Body of pancreas (tissue), 4 donors: ENCODE measurements around the gene RYR3. TPM values are rescaled to one million over a fixed set of nuclear protein-coding genes. Genes with fewer than 3 reads are reported as not detected.

Experiments
- ATAC-seq: fragments of 150-250 bp; one replicate; pipeline ENCODE4 v1.9.1; 2016
- DNase-seq, 4 donors: peaks; one replicate each; pipeline ENCODE4 v3.0.0-alpha.2; 2019
- H3K27ac ChIP-seq, 4 donors: fragments of 200-600 bp; sonication (generic); 1 replicate in 3 of 4; 2 replicates in 1 of 4; pipeline versions ENCODE4 v1.5.1 to v1.6.1; 2016 to 2019; ENCODE audit warnings: mild to moderate bottlenecking in 1 of 4, mixed read lengths in 1 of 4, moderate library complexity in 1 of 4
- H3K27me3 ChIP-seq, 2 donors: fragments of 200-600 bp; sonication (generic); one replicate each; pipeline ENCODE4 v1.6.0; 2016; ENCODE audit warnings: mild to moderate bottlenecking in 1 of 2
- H3K36me3 ChIP-seq, 2 donors: fragments of 200-600 bp; sonication (generic); replicated peaks in 1 of 2; 2 replicates each; pipeline ENCODE4 v1.5.1; 2016; ENCODE audit warnings: low read depth in 2 of 2; ENCODE audit not compliant: insufficient read depth in 1 of 2
- H3K4me1 ChIP-seq: fragments of 200-600 bp; sonication (generic); one replicate; pipeline ENCODE4 v1.6.0; 2016
- H3K4me3 ChIP-seq, 2 donors: fragments of 200-600 bp; sonication (generic); 1 replicate in 1 of 2; 2 replicates in 1 of 2; pipeline ENCODE4 v1.5.1; 2016 to 2019
- H3K9me3 ChIP-seq, 3 donors: fragments of 200-600 bp; sonication (generic); 1 replicate in 2 of 3; 2 replicates in 1 of 3; pipeline ENCODE4 v1.5.1; 2016
- POLR2A ChIP-seq, 3 donors: fragments of 450-650 bp; IDR thresholded peaks; one replicate each; pipeline ENCODE4 v1.6.1; 2016; ENCODE audit warnings: antibody characterized with exemption in 3 of 3, mild to moderate bottlenecking in 2 of 3
- WGBS, 2 donors: methylation state at CpG; one replicate each; pipeline ENCODE4 v1.1.5; 2017; 5-methylcytosine and 5-hydroxymethylcytosine counted together
- intact Hi-C: fragments of 100-400 bp; cut with DNase I; formaldehyde crosslinking; loops from one replicate; pipeline ENCODE4 v1.15.1; 2023
- total RNA-seq, 2 donors: library from RNA; depleted of rRNA; stranded (reverse); fragments of >200 nt; gene quantifications; one replicate each; pipeline ENCODE4 v1.1.0, GENCODE V29; 2016
- TF ChIP-seq, protein P1 (sequence below), 7 experiments: fragments of 450-650 bp in 4 of 7; fragments of 200-600 bp in 3 of 7; sonication (generic) in 3 of 7; IDR thresholded peaks; one replicate each; pipeline ENCODE4 v1.5.1; 2016 to 2019; ENCODE audit warnings: antibody characterized with exemption in 7 of 7

The RYR3 gene
- total RNA-seq, 2 donors from 2014 or later, result 0.26 to 0.66 TPM

- H3K4me3 ChIP-seq, result no peak overlapping the region
- no peak for ATAC-seq
- no peak overlapping the region for H3K27ac ChIP-seq
- no peaks in the 10 kb centered on the region for H3K36me3 ChIP-seq
- TF ChIP-seq POLR2A (IDR thresholded peaks at IDR 0.05), result no peak
- TF ChIP-seq, protein P1, sequence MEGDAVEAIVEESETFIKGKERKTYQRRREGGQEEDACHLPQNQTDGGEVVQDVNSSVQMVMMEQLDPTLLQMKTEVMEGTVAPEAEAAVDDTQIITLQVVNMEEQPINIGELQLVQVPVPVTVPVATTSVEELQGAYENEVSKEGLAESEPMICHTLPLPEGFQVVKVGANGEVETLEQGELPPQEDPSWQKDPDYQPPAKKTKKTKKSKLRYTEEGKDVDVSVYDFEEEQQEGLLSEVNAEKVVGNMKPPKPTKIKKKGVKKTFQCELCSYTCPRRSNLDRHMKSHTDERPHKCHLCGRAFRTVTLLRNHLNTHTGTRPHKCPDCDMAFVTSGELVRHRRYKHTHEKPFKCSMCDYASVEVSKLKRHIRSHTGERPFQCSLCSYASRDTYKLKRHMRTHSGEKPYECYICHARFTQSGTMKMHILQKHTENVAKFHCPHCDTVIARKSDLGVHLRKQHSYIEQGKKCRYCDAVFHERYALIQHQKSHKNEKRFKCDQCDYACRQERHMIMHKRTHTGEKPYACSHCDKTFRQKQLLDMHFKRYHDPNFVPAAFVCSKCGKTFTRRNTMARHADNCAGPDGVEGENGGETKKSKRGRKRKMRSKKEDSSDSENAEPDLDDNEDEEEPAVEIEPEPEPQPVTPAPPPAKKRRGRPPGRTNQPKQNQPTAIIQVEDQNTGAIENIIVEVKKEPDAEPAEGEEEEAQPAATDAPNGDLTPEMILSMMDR (IDR thresholded peaks at IDR 0.05), result no peak
- H3K9me3 ChIP-seq, result no peaks in the 10 kb centered on the region
- H3K4me1 ChIP-seq, result no peaks in the 10 kb centered on the region
- WGBS, 2 donors, result 26 to 37% methylated on average over 2 of the region's 2 CpGs
- no peak for DNase-seq
- no peaks in the 10 kb centered on the region for H3K27me3 ChIP-seq
- intact Hi-C loops, result no loop called here
These were observed 411.4 kb downstream of the RYR3 start for GRCh38 chr15:33722005-33722672.

GRCh38 chr15:33722673-33723015 is 411.9 kb downstream of the RYR3 start:
- no peak for ATAC-seq
- Histone ChIP-seq H3K4me3 (no peak overlapping the region), H3K9me3 (no peaks in the 10 kb centered on the region), H3K4me1 (no peaks in the 10 kb centered on the region), H3K27me3 (no peaks in the 10 kb centered on the region), H3K27ac (no peak overlapping the region), H3K36me3 (no peaks in the 10 kb centered on the region)
- intact Hi-C loops, result no loop called here
- DNase-seq, result no peak
- TF ChIP-seq, protein P1 (IDR thresholded peaks at IDR 0.05), result no peak
- WGBS, 2 donors, result 80 to 84% methylated on average over 12 of the region's 12 CpGs

DNA sequence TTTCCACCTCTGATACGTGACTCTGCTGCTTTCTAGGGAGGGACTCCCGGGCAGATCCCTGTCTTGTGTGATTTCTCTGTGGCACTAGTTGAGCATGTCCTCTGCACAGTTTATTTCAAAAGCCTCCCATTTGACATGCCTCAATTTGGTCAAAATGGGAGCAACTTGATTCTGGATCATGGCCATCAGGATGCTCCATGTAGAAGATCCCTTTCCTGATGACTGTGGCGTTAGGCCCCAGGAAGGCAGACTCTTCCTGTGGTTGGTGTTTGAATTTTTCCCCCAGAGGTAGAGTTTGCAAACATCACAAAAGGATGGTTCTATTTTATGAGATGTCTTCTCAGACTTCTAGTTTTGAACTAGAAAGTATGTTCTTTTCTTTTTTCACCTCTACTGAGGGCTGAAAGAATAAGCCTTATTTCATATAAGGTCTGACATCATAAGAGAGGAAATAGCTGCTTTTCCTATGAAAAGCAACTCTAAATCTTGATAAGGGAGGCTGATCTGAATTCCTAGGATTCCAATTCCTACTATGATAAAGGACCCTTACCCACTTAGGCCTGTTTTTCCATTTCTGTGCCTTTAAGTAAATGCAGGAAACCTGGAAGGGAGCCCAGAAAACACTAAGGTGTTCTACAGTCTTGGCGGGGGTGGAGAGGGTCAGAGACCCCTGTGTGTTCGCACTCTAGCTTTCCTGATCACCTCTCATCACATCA is 413.7 kb downstream of the RYR3 start:
- no peaks in the 10 kb centered on the region for H3K36me3 ChIP-seq
- no peaks in the 10 kb centered on the region for H3K27me3 ChIP-seq
- H3K9me3 ChIP-seq, result no peaks in the 10 kb centered on the region
- no peaks in the 10 kb centered on the region for H3K4me1 ChIP-seq
- intact Hi-C loops, result no loop called here
- WGBS, 2 donors, result 58 to 82% methylated on average over 5 of the region's 5 CpGs
- no peak overlapping the region for H3K27ac ChIP-seq
- DNase-seq, result no peak
- no peak for ATAC-seq
- H3K4me3 ChIP-seq, result no peak overlapping the region
- TF ChIP-seq, protein P1 (IDR thresholded peaks at IDR 0.05), result no peak
- no peak for TF ChIP-seq POLR2A (IDR thresholded peaks at IDR 0.05)

GRCh38 chr15:33729653-33730052 is 418.9 kb downstream of the RYR3 start:
- 76% methylated on average over 4 of the region's 4 CpGs for WGBS, 2 donors
- no peaks in the 10 kb centered on the region for H3K27me3 ChIP-seq
- H3K4me1 ChIP-seq, result no peaks in the 10 kb centered on the region
- H3K36me3 ChIP-seq, result no peaks in the 10 kb centered on the region
- TF ChIP-seq, protein P1 (IDR thresholded peaks at IDR 0.05), result no peak
- TF ChIP-seq POLR2A (IDR thresholded peaks at IDR 0.05), result no peak
- no peaks in the 10 kb centered on the region for H3K9me3 ChIP-seq
- no peak overlapping the region for H3K27ac ChIP-seq
- intact Hi-C loops, result no loop called here
- DNase-seq (no peak), ATAC-seq (no peak)
- H3K4me3 ChIP-seq, result no peak overlapping the region

DNA sequence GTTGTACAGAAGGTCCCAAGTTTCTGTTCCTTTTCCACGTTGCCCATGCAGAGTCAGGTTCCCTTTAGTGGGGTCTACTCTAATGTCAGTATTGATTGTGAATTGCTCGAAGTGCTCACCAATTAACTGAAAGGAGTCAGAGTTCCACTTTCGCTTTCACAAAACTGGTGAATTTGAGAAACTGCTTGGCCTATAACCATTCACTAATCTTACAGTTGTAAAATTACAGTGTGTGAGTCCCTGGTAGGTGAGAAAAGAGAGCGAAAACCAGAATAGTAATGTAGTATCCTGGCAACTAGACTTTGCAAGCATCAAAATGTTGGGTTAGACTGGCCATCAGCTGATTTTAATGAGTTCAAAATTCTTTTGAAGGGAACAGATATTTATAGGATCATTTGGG is 420.0 kb downstream of the RYR3 start:
- Histone ChIP-seq H3K27ac (no peak overlapping the region), H3K4me1 (no peaks in the 10 kb centered on the region), H3K27me3 (no peaks in the 10 kb centered on the region), H3K36me3 (no peaks in the 10 kb centered on the region), H3K4me3 (no peak overlapping the region), H3K9me3 (no peaks in the 10 kb centered on the region)
- TF ChIP-seq POLR2A (IDR thresholded peaks at IDR 0.05), result no peak
- DNase-seq (no peak), ATAC-seq (no peak)
- WGBS, 2 donors, result 58 to 65% methylated on average over 4 of the region's 4 CpGs
- intact Hi-C loops, result no loop called here
